ENCODE results near the gene INSYN2A.

Gene INSYN2A

GRCh38 chr10:127196282-127197153 lies at the start of gene INSYN2A:
Gene INSYN2A, minus strand, starts transcription at chr10:127196591. Its CDS starts 20,196 bp downstream, at chr10:127176395.
- no peak for DNase-seq

GRCh38 chr10:127245456-127245855 lies 49.1 kb upstream of the INSYN2A start:
- DNase-seq, result no peak

GRCh38 chr10:127243490-127244272 lies 47.3 kb upstream of the INSYN2A start:
- DNase-seq, result no peak

- no peak for DNase-seq
Observed at GRCh38 chr10:127242914-127243313, 46.5 kb upstream of the INSYN2A start.

GRCh38 chr10:127236266-127236665 lies 39.9 kb upstream of the INSYN2A start:
- no peak for DNase-seq

- no peak for DNase-seq
Observed at GRCh38 chr10:127234306-127234800, 38.0 kb upstream of the INSYN2A start.

GRCh38 chr10:127228195-127228787 lies 31.9 kb upstream of the INSYN2A start:
- peak; percentile 41 for DNase-seq

GRCh38 chr10:127227663-127228062 lies 31.3 kb upstream of the INSYN2A start:
- DNase-seq, result no peak

GRCh38 chr10:127227027-127227426 lies 30.6 kb upstream of the INSYN2A start:
- DNase-seq, result no peak

GRCh38 chr10:127221281-127221680 lies 24.9 kb upstream of the INSYN2A start:
- no peak for DNase-seq

GRCh38 chr10:127218658-127219057 lies 22.3 kb upstream of the INSYN2A start:
- no peak for DNase-seq

GRCh38 chr10:127216786-127217185 lies 20.4 kb upstream of the INSYN2A start:
- DNase-seq, result no peak

- DNase-seq, result no peak
Observed at GRCh38 chr10:127216274-127216673, 19.9 kb upstream of the INSYN2A start.

GRCh38 chr10:127215866-127216265 lies 19.5 kb upstream of the INSYN2A start:
- no peak for DNase-seq

- DNase-seq, result no peak
Observed at GRCh38 chr10:127210936-127211466, 14.6 kb upstream of the INSYN2A start.

- no peak for DNase-seq
Observed at GRCh38 chr10:127207081-127207480, 10.7 kb upstream of the INSYN2A start.

- no peak for DNase-seq
Observed at GRCh38 chr10:127203067-127203466, 6.7 kb upstream of the INSYN2A start.

GRCh38 chr10:127200646-127201045 lies 4.3 kb upstream of the INSYN2A start:
- no peak for DNase-seq

GRCh38 chr10:127198721-127199120 lies 2.3 kb upstream of the INSYN2A start:
- DNase-seq, result no peak

GRCh38 chr10:127198307-127198706 lies 1.9 kb upstream of the INSYN2A start:
- no peak for DNase-seq

- no peak for DNase-seq
Observed at GRCh38 chr10:127197154-127197432, 702 bp upstream of the INSYN2A start.

- no peak for DNase-seq
Observed at GRCh38 chr10:127195571-127196281, 665 bp downstream of the INSYN2A start.

GRCh38 chr10:127195041-127195506 lies 1.3 kb downstream of the INSYN2A start:
- DNase-seq, result no peak

All from NCI-H1694 treated with DMSO at 0.1 percent for 48 hours (cell line).